Stromal cell of bone marrow (primary cell): Measurements from ENCODE around the gene FOS.
A peak's percentile ranks its signal among the peaks of the same experiment; 100 is the strongest.

ENCODE experiments used
- DNase-seq: peaks from one replicate; pipeline ENCODE4 v3.0.0-alpha.2; 2012; ENCODE audit warnings: low read depth

FOS gene

GRCh38 chr14:75277008-75277814 is 1.4 kb upstream of the FOS start:
- peak; percentile 84 for DNase-seq

- no peak for DNase-seq
Measured at GRCh38 chr14:75277815-75278421, 710 bp upstream of the FOS start.

- peak; percentile 40 for DNase-seq
Measured at GRCh38 chr14:75279153-75279762, 630 bp downstream of the FOS start.

- peak; percentile 8 for DNase-seq
Measured at GRCh38 chr14:75279763-75280290, 1.2 kb downstream of the FOS start.

- DNase-seq, result peak; percentile 11
Measured at GRCh38 chr14:75280291-75280830, 1.7 kb downstream of the FOS start.

GRCh38 chr14:75280831-75281653 is 2.4 kb downstream of the FOS start:
- DNase-seq, result peak; percentile 20

GRCh38 chr14:75281654-75282019 is 3.0 kb downstream of the FOS start:
- no peak for DNase-seq

GRCh38 chr14:75282170-75282554 is 3.5 kb downstream of the FOS start:
- DNase-seq, result peak; percentile 44

- peak; percentile 56 for DNase-seq
Measured at GRCh38 chr14:75282555-75283161, 4.0 kb downstream of the FOS start.

GRCh38 chr14:75283162-75283832 is 4.7 kb downstream of the FOS start:
- peak; percentile 34 for DNase-seq

GRCh38 chr14:75283833-75284563 is 5.4 kb downstream of the FOS start:
- no peak for DNase-seq

GRCh38 chr14:75285331-75285730 is 6.7 kb downstream of the FOS start:
- no peak for DNase-seq

GRCh38 chr14:75286313-75286712 is 7.7 kb downstream of the FOS start:
- DNase-seq, result no peak

- no peak for DNase-seq
Measured at GRCh38 chr14:75289840-75290388, 11.3 kb downstream of the FOS start.

- DNase-seq, result no peak
Measured at GRCh38 chr14:75290851-75291250, 12.2 kb downstream of the FOS start.

GRCh38 chr14:75291331-75291730 is 12.7 kb downstream of the FOS start:
- DNase-seq, result no peak

GRCh38 chr14:75292101-75292563 is 13.5 kb downstream of the FOS start:
- DNase-seq, result no peak

- no peak for DNase-seq
Measured at GRCh38 chr14:75292886-75293285, 14.3 kb downstream of the FOS start.

- peak; percentile 93 for DNase-seq
Measured at GRCh38 chr14:75293920-75294648, 15.5 kb downstream of the FOS start.
